GM12878 (cell line): ENCODE results near the gene SLC25A41. TPM values are rescaled to one million over a fixed set of nuclear protein-coding genes. Genes with fewer than 3 reads are reported as not detected.
A peak's percentile ranks its signal among the peaks of the same experiment; 100 is the strongest.

Experiments used
- ATAC-seq: fragments of 200-7000 bp; cut with Tn5 transposase; 3 replicates; pipeline ENCODE4 v1.9.1; 2020; ENCODE audit warnings: mild to moderate bottlenecking, moderate library complexity
- BruUV-seq: library from RNA; stranded (reverse); fragments of 400-500 nt; replicated peaks from 2 replicates; lab custom pipeline; 2021; lab: Mats Ljungman, UMichigan
- CTCF ChIA-PET: fragments of 300-600 bp; sonication (Branson Sonifier 250); formaldehyde crosslinking; extraction: SDS; loops from one replicate; lab custom pipeline; 2021; ENCODE audit warnings: inconsistent platforms; lab: Yijun Ruan, JAX
- POLR2A ChIA-PET: fragments of 350-600 bp; formaldehyde crosslinking; extraction: SDS; loops from one replicate; lab custom pipeline; 2021; ENCODE audit warnings: inconsistent platforms; lab: Charles Lee
- RAD21 ChIA-PET: fragments of 300-600 bp; sonication (Branson Sonifier 250); formaldehyde crosslinking; loops from one replicate; lab custom pipeline; 2023; ENCODE audit warnings: antibody characterized with exemption; ENCODE audit not compliant: unreplicated experiment; lab: Charles Lee
- SMC1A ChIA-PET: fragments of 300-600 bp; sonication (Branson Sonifier 250); formaldehyde crosslinking; loops from one replicate; lab custom pipeline; 2023; ENCODE audit not compliant: unreplicated experiment, uncharacterized antibody; lab: Charles Lee
- DNase-seq: peaks from one replicate; pipeline ENCODE4 v3.0.0-alpha.2; 2011; ENCODE audit warnings: low read depth, low spot score
- FAIRE-seq: peaks from 3 replicates; lab custom pipeline; 2011; peaks lifted over from hg19 to GRCh38; lab: Jason Lieb, UNC
- H2AFZ ChIP-seq: 2 replicates; pipeline ENCODE4 v1.6.0; 2011; ENCODE audit warnings: low read depth, low read length, control low read depth; ENCODE audit not compliant: control insufficient read depth
- H3K27ac ChIP-seq: 2 replicates; pipeline ENCODE4 v1.5.1; 2011; ENCODE audit warnings: control low read depth; ENCODE audit not compliant: control insufficient read depth, insufficient read depth
- H3K27me3 ChIP-seq, 2 experiments: replicated peaks in 1 of 2; 2 replicates each; pipeline versions ENCODE4 v1.6.0 to v1.6.1; 2011; ENCODE audit warnings: low read length in 1 of 2; ENCODE audit not compliant: control insufficient read depth in 2 of 2, insufficient read depth in 2 of 2
- H3K36me3 ChIP-seq, 2 experiments: 2 replicates each; pipeline ENCODE4 v1.5.1; 2011; ENCODE audit warnings: low read length in 1 of 2; ENCODE audit not compliant: control insufficient read depth in 2 of 2, insufficient read depth in 2 of 2
- H3K4me1 ChIP-seq: 2 replicates; pipeline ENCODE4 v1.6.1; 2011; ENCODE audit warnings: mild to moderate bottlenecking, low read length, moderate library complexity, mixed read lengths; ENCODE audit not compliant: control insufficient read depth, insufficient read depth
- H3K4me2 ChIP-seq: 2 replicates; pipeline ENCODE4 v1.6.0; 2011; ENCODE audit warnings: control low read depth; ENCODE audit not compliant: control insufficient read depth, insufficient read depth
- H3K4me3 ChIP-seq: fragments of 200-600 bp; sonication (generic); 2 replicates; pipeline ENCODE4 v1.5.1; 2016
- H3K79me2 ChIP-seq: 2 replicates; pipeline ENCODE4 v1.6.0; 2011; ENCODE audit warnings: low read length; ENCODE audit not compliant: control insufficient read depth, insufficient read depth
- H3K9ac ChIP-seq: 2 replicates; pipeline ENCODE4 v1.8.0; 2011; ENCODE audit warnings: low read length, control low read depth, mixed read lengths; ENCODE audit not compliant: control insufficient read depth, insufficient read depth
- H3K9me3 ChIP-seq: replicated peaks from 3 replicates; pipeline ENCODE4 v1.5.1; 2011; ENCODE audit warnings: mild to moderate bottlenecking, low read length; ENCODE audit not compliant: control insufficient read depth, insufficient read depth
- H4K20me1 ChIP-seq: 2 replicates; pipeline ENCODE4 v1.6.0; 2011; ENCODE audit not compliant: control insufficient read depth, insufficient read depth
- BMI1 ChIP-seq: fragments of 450-650 bp; IDR thresholded peaks from 2 replicates; pipeline ENCODE4 v1.6.1; 2016; ENCODE audit warnings: mild to moderate bottlenecking, moderate library complexity, borderline replicate concordance
- CEBPZ ChIP-seq: fragments of 150-350 bp; IDR thresholded peaks from 2 replicates; pipeline ENCODE4 v1.6.1; 2016; ENCODE audit warnings: low read depth, low read length
- LARP7 ChIP-seq: fragments of 450-650 bp; IDR thresholded peaks from 2 replicates; pipeline ENCODE4 v1.6.1; 2017; ENCODE audit warnings: mild to moderate bottlenecking
- MLLT1 ChIP-seq: fragments of 450-650 bp; IDR thresholded peaks from 2 replicates; pipeline ENCODE4 v1.6.1; 2016; ENCODE audit warnings: mild to moderate bottlenecking
- MXI1 ChIP-seq: fragments of 150-350 bp; IDR thresholded peaks from 2 replicates; pipeline ENCODE4 v1.6.1; 2011; ENCODE audit warnings: low read depth, mild to moderate bottlenecking, inconsistent platforms, low read length, improper control_type of control experiment
- NKRF ChIP-seq: fragments of 450-650 bp; conservative IDR thresholded peaks from 2 replicates; pipeline ENCODE4 v1.6.1; 2017; ENCODE audit warnings: mild to moderate bottlenecking, moderate library complexity
- POLR2AphosphoS5 ChIP-seq: IDR thresholded peaks from 2 replicates; pipeline ENCODE4 v1.6.1; 2011; ENCODE audit warnings: mild to moderate bottlenecking, low read length, inconsistent platforms
- WRNIP1 ChIP-seq: IDR thresholded peaks from 2 replicates; pipeline ENCODE4 v1.6.1; 2011; ENCODE audit warnings: low read depth, low read length, improper control_type of control experiment, borderline replicate concordance
- WGBS: methylation state at CpG from one replicate; pipeline ENCODE4 v1.1.6; 2016; ENCODE audit warnings: low lambda C conversion rate; ENCODE audit not compliant: insufficient replicate concordance, insufficient coverage; ENCODE audit errors: missing lambda C conversion rate; 5-methylcytosine and 5-hydroxymethylcytosine counted together
- in situ Hi-C: fragments of 300-500 bp; cut with MboI; formaldehyde crosslinking; loops from 9 replicates; pipeline ENCODE4 v1.14.3; 2018; ENCODE audit warnings: mixed read lengths
- intact Hi-C: fragments of 100-400 bp; cut with micrococcal nuclease; formaldehyde crosslinking; loops from one replicate; pipeline ENCODE4 v1.14.2; 2022; ENCODE audit not compliant: unreplicated experiment
- polyA plus RNA-seq, 11 experiments: library from polyadenylated mRNA; depleted of rRNA in 4 of 11; unstranded in 6 of 11; stranded (reverse) in 5 of 11; fragments of >200 nt; fragmentation: Nextera tagmentation in 4 of 11; fragmentation: Illumina TruSeq in 1 of 11; extraction: Ambion mirVana in 4 of 11; extraction: Trizol in 1 of 11; gene quantifications; 1 replicate in 1 of 11; 2 replicates in 10 of 11; pipeline versions ENCODE4 v1.2.1 to v1.2.3, GENCODE V29; 2011 to 2016; ENCODE audit warnings: inconsistent platforms in 2 of 11, missing spikeins in 2 of 11, low read depth in 1 of 11
- total RNA-seq, 4 experiments: library from RNA; depleted of rRNA in 3 of 4; stranded (reverse); fragments of >200 nt in 3 of 4; fragmentation: Illumina TruSeq in 1 of 4; extraction: Trizol in 1 of 4; gene quantifications; 2 replicates each; pipeline versions ENCODE4 v1.2.1 to v1.2.3, GENCODE V29; 2013 to 2021

The SLC25A41 gene
- total and polyA plus RNA-seq, 10 of the 15 experiments (the other 5 are each of a cell fraction or from before 2014, with no cell fraction given) = 0.23 to 1.2 (median 0.43) TPM; not detected in 2

GRCh38 chr19:6423499-6424194 lies 9.9 kb downstream of the SLC25A41 start:
- H4K20me1 ChIP-seq = peaks cover 27% of the 10 kb centered on the region
- FAIRE-seq = peak; percentile 61
- CTCF ChIA-PET = interaction anchor here (1.3 to 2.2 kb wide), 2 partner anchors 12 to 51 kb away, joined by 5 to 8 read pairs; partner anchors contain the start of gene ALKBH7

More at GRCh38 chr19:6423499-6424194, 9.9 kb downstream of the SLC25A41 start:
- in situ Hi-C loops (no loop called here), intact Hi-C loops (no loop called here)
- TF ChIP-seq BMI1 (no peak), LARP7 (0 out of 2 replicates have a peak, but pooled peaks have one; percentile 3), NKRF (0 out of 2 replicates have a peak, but pooled peaks have one; percentile 9), POLR2AphosphoS5 (0 out of 2 replicates have a peak, but pooled peaks have one; percentile 26), WRNIP1 (peak; percentile 81; the same call in 1 of the 2 replicates), CEBPZ (no peak), MXI1 (no peak), MLLT1 (peak; percentile 32; the same call in 1 of the 2 replicates)
- Histone ChIP-seq H3K4me2 (peak overlapping the region; percentile 73), H3K36me3 (peaks cover 15 to 29% of the 10 kb centered on the region in 2 experiments), H3K4me1 (peaks cover 5% of the 10 kb centered on the region), H3K27me3 (no peaks in the 10 kb centered on the region), H3K9ac (peak overlapping the region; percentile 85), H3K27ac (peak overlapping the region; percentile 73), H2AFZ (no peak overlapping the region), H3K9me3 (no peaks in the 10 kb centered on the region; the same call in 2 of the 3 replicates), H3K4me3 (peak overlapping the region; percentile 93), H3K79me2 (peaks cover 48% of the 10 kb centered on the region)
- SMC1A ChIA-PET = no interaction called here
- DNase-seq = no peak
- ATAC-seq = peak; percentile 8
- RAD21 ChIA-PET = interaction anchor here (0.7 kb wide), 1 partner anchor 50 kb away, joined by 3 read pairs; no protein-coding TSS in a partner anchor
- under 1% methylated on average over 20 of the region's 20 CpGs for WGBS
- BruUV-seq = no TSS peak
- POLR2A ChIA-PET = interaction anchor here (0.6 kb wide), 2 partner anchors 246 to 439 kb away, joined by 3 to 5 read pairs; partner anchors contain the start of gene TNFSF14
